GM23248 (cell line): ENCODE results near the gene NPS. TPM values are rescaled to one million over a fixed set of nuclear protein-coding genes. Genes with fewer than 3 reads are reported as not detected.
A peak's percentile ranks its signal among the peaks of the same experiment; 100 is the strongest.

Source experiments
- DNase-seq: peaks from one replicate; pipeline ENCODE4 v3.0.0-alpha.2; 2015
- H2AFZ ChIP-seq: fragments of 200-600 bp; sonication (generic); 2 replicates; pipeline ENCODE4 v1.6.1; 2016; ENCODE audit warnings: antibody characterized with exemption
- H3F3A ChIP-seq: fragments of 200-600 bp; sonication (generic); 2 replicates; pipeline ENCODE4 v1.6.1; 2016; ENCODE audit warnings: mild to moderate bottlenecking, antibody characterized with exemption, mixed run types; ENCODE audit not compliant: insufficient read depth
- H3K27ac ChIP-seq: fragments of 200-600 bp; sonication (generic); 2 replicates; pipeline ENCODE4 v1.5.1; 2016; ENCODE audit warnings: mild to moderate bottlenecking
- H3K27me3 ChIP-seq: fragments of 200-600 bp; sonication (generic); replicated peaks from 2 replicates; pipeline ENCODE4 v1.6.1; 2016; ENCODE audit warnings: mild to moderate bottlenecking; ENCODE audit not compliant: insufficient read depth
- H3K36me3 ChIP-seq: fragments of 200-600 bp; sonication (generic); 2 replicates; pipeline ENCODE4 v1.6.1; 2016; ENCODE audit warnings: low read depth, mild to moderate bottlenecking
- H3K4me1 ChIP-seq: fragments of 200-600 bp; sonication (generic); 2 replicates; pipeline ENCODE4 v1.6.1; 2016; ENCODE audit warnings: mild to moderate bottlenecking; ENCODE audit not compliant: insufficient read depth
- H3K4me2 ChIP-seq: fragments of 200-600 bp; sonication (generic); one replicate; pipeline ENCODE4 v1.6.1; 2016; ENCODE audit warnings: mild to moderate bottlenecking; ENCODE audit not compliant: unreplicated experiment
- H3K4me3 ChIP-seq: fragments of 200-600 bp; sonication (generic); 2 replicates; pipeline ENCODE4 v1.5.1; 2016; ENCODE audit warnings: mild to moderate bottlenecking
- H3K79me2 ChIP-seq: fragments of 200-600 bp; sonication (generic); 2 replicates; pipeline ENCODE4 v1.6.1; 2016; ENCODE audit warnings: mild to moderate bottlenecking; ENCODE audit not compliant: insufficient read depth
- H3K9ac ChIP-seq: fragments of 200-600 bp; sonication (generic); 2 replicates; pipeline ENCODE4 v1.6.1; 2016; ENCODE audit warnings: mild to moderate bottlenecking
- H3K9me2 ChIP-seq: fragments of 200-600 bp; sonication (generic); 2 replicates; pipeline ENCODE4 v1.6.1; 2016; ENCODE audit warnings: mixed run types, mild to moderate bottlenecking, moderate library complexity; ENCODE audit not compliant: insufficient read depth
- H3K9me3 ChIP-seq: fragments of 200-600 bp; sonication (generic); one replicate; pipeline ENCODE4 v1.6.1; 2017; ENCODE audit warnings: low read depth
- H4K20me1 ChIP-seq: fragments of 200-600 bp; sonication (generic); 2 replicates; pipeline ENCODE4 v1.6.0; 2016; ENCODE audit not compliant: insufficient read depth
- EZH2 ChIP-seq: fragments of 200-600 bp; sonication (generic); IDR thresholded peaks from 2 replicates; pipeline ENCODE4 v1.6.1; 2018; ENCODE audit warnings: antibody characterized with exemption, mild to moderate bottlenecking; ENCODE audit not compliant: insufficient read depth, poor library complexity, severe bottlenecking
- EZH2phosphoT487 ChIP-seq: fragments of 200-600 bp; sonication (generic); IDR thresholded peaks from 2 replicates; pipeline ENCODE4 v1.6.1; 2018; ENCODE audit warnings: antibody characterized with exemption, moderate library complexity, mild to moderate bottlenecking, low read depth; ENCODE audit not compliant: insufficient read depth
- WGBS, 2 experiments: methylation state at CpG; one replicate each; pipeline ENCODE4 v1.1.6; 2015 to 2017; ENCODE audit warnings: low lambda C conversion rate in 2 of 2, low coverage in 1 of 2; ENCODE audit errors: missing lambda C conversion rate in 2 of 2; 5-methylcytosine and 5-hydroxymethylcytosine counted together
- in situ Hi-C: fragments of 300-500 bp; cut with MboI; formaldehyde crosslinking; loops from 2 replicates; pipeline ENCODE4 v1.15.0; 2020
- polyA plus RNA-seq: library from polyadenylated mRNA; unstranded; fragments of >200 nt; fragmentation: Nextera tagmentation; extraction: Ambion mirVana; gene quantifications from 2 replicates; pipeline ENCODE4 v1.2.1, GENCODE V29; 2016
- total RNA-seq: library from RNA; depleted of rRNA; stranded (reverse); fragments of >200 nt; shearing (Covaris generic); gene quantifications from 2 replicates; pipeline ENCODE4 v1.2.3, GENCODE V29; 2014

Gene NPS
- total and polyA plus RNA-seq, 2 experiments from 2014 or later, result not detected

GRCh38 chr10:127577376-127578258 lies 28.5 kb downstream of the NPS start:
- no peak overlapping the region for H3K4me3 ChIP-seq
- H3K9me3 ChIP-seq, result no peaks in the 10 kb centered on the region
- peak; percentile 42 for DNase-seq
- H3K9me2 ChIP-seq, result no peaks in the 10 kb centered on the region
- H2AFZ ChIP-seq, result no peak overlapping the region
- no peaks in the 10 kb centered on the region for H3K4me1 ChIP-seq
- no peaks in the 10 kb centered on the region for H3K79me2 ChIP-seq
- no peaks in the 10 kb centered on the region for H3F3A ChIP-seq
- no peak overlapping the region for H3K9ac ChIP-seq
- H3K36me3 ChIP-seq, result no peaks in the 10 kb centered on the region
- no peaks in the 10 kb centered on the region for H4K20me1 ChIP-seq
- no peak overlapping the region for H3K4me2 ChIP-seq
- H3K27me3 ChIP-seq, result no peaks in the 10 kb centered on the region; the same call in 1 of the 2 replicates
- no peak overlapping the region for H3K27ac ChIP-seq
- TF ChIP-seq EZH2 (no peak), EZH2phosphoT487 (no peak)
- WGBS, 2 experiments, result 54% methylated on average over 8 of the region's 8 CpGs
- in situ Hi-C loops, result no loop called here

- Histone ChIP-seq H3K27me3 (no peaks in the 10 kb centered on the region; the same call in 1 of the 2 replicates), H3K9me2 (no peaks in the 10 kb centered on the region), H3K79me2 (no peaks in the 10 kb centered on the region), H4K20me1 (no peaks in the 10 kb centered on the region), H3K4me1 (no peaks in the 10 kb centered on the region), H3K36me3 (no peaks in the 10 kb centered on the region), H3K27ac (no peak overlapping the region), H3K4me2 (no peak overlapping the region), H3K4me3 (no peak overlapping the region), H2AFZ (no peak overlapping the region), H3K9me3 (no peaks in the 10 kb centered on the region), H3K9ac (no peak overlapping the region), H3F3A (no peaks in the 10 kb centered on the region)
- in situ Hi-C loops, result no loop called here
- no peak for TF ChIP-seq EZH2phosphoT487
- TF ChIP-seq EZH2, result no peak
- 21 to 22% methylated on average over 10 of the region's 10 CpGs for WGBS, 2 experiments
- DNase-seq, result peak; percentile 23
Observed at GRCh38 chr10:127578259-127578960, 29.3 kb downstream of the NPS start.

- H3K27me3 ChIP-seq, result peaks cover 1% of the 10 kb centered on the region; the same call in 1 of the 2 replicates
- H3K79me2 ChIP-seq, result no peaks in the 10 kb centered on the region
- H3K4me2 ChIP-seq, result no peak overlapping the region
- DNase-seq, result no peak
- H2AFZ ChIP-seq, result no peak overlapping the region
- no peak overlapping the region for H3K4me3 ChIP-seq
- H3K36me3 ChIP-seq, result no peaks in the 10 kb centered on the region
- H3K27ac ChIP-seq, result no peak overlapping the region
- no peaks in the 10 kb centered on the region for H4K20me1 ChIP-seq
- H3K9me2 ChIP-seq, result no peaks in the 10 kb centered on the region
- no peak overlapping the region for H3K9ac ChIP-seq
- in situ Hi-C loops, result no loop called here
- H3K9me3 ChIP-seq, result no peaks in the 10 kb centered on the region
- H3F3A ChIP-seq, result no peaks in the 10 kb centered on the region
- WGBS, 2 experiments, result 52 to 62% methylated on average over 7 of the region's 7 CpGs
- no peak for TF ChIP-seq EZH2phosphoT487
- TF ChIP-seq EZH2, result no peak
- H3K4me1 ChIP-seq, result no peaks in the 10 kb centered on the region
Observed at GRCh38 chr10:127578961-127579305, 29.8 kb downstream of the NPS start.

GRCh38 chr10:127579640-127580039 lies 30.5 kb downstream of the NPS start:
- no peaks in the 10 kb centered on the region for H3K79me2 ChIP-seq
- H3K4me2 ChIP-seq, result no peak overlapping the region
- 11 to 17% methylated on average over 2 of the region's 2 CpGs for WGBS, 2 experiments
- no peak overlapping the region for H3K4me3 ChIP-seq
- H3K9ac ChIP-seq, result no peak overlapping the region
- H3K4me1 ChIP-seq, result no peaks in the 10 kb centered on the region
- DNase-seq, result no peak
- H3K36me3 ChIP-seq, result no peaks in the 10 kb centered on the region
- no peaks in the 10 kb centered on the region for H4K20me1 ChIP-seq
- H3K9me3 ChIP-seq, result no peaks in the 10 kb centered on the region
- TF ChIP-seq EZH2 (no peak), EZH2phosphoT487 (no peak)
- in situ Hi-C loops, result no loop called here
- H3K27me3 ChIP-seq, result peaks cover 5% of the 10 kb centered on the region; the same call in 1 of the 2 replicates
- no peak overlapping the region for H2AFZ ChIP-seq
- no peaks in the 10 kb centered on the region for H3K9me2 ChIP-seq
- no peaks in the 10 kb centered on the region for H3F3A ChIP-seq
- no peak overlapping the region for H3K27ac ChIP-seq
